ENCODE measurements around the gene DOK5. TPM values are rescaled to one million over a fixed set of nuclear protein-coding genes. Genes with fewer than 3 reads are reported as not detected.
A peak's percentile ranks its signal among the peaks of the same experiment; 100 is the strongest.

Gene DOK5
- total RNA-seq, 2 donors from 2014 or later, result 4.6 to 6.7 TPM

DNA sequence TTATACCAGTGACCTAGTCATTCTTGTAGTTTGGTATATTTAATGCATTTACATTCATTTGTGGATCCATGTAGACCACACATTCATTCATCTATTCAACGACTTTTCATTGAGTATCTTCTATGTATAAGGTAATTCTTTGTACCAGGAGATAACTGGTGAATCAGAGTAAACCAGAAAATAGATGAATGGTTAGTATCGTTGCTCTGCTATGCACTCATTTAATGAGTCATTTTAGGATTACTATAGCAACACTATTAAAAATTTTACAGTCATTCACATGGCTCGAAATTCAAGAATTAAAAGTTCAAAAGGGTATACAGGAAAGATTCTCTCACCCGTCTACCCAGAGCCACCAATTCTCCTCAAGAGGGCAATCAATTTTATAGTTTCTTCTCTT, 26.8 kb downstream of the DOK5 start:
- H3K4me3 Mint-ChIP-seq, result no peak overlapping the region
- TF ChIP-seq, protein P1, sequence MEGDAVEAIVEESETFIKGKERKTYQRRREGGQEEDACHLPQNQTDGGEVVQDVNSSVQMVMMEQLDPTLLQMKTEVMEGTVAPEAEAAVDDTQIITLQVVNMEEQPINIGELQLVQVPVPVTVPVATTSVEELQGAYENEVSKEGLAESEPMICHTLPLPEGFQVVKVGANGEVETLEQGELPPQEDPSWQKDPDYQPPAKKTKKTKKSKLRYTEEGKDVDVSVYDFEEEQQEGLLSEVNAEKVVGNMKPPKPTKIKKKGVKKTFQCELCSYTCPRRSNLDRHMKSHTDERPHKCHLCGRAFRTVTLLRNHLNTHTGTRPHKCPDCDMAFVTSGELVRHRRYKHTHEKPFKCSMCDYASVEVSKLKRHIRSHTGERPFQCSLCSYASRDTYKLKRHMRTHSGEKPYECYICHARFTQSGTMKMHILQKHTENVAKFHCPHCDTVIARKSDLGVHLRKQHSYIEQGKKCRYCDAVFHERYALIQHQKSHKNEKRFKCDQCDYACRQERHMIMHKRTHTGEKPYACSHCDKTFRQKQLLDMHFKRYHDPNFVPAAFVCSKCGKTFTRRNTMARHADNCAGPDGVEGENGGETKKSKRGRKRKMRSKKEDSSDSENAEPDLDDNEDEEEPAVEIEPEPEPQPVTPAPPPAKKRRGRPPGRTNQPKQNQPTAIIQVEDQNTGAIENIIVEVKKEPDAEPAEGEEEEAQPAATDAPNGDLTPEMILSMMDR (conservative IDR thresholded peaks at IDR 0.05), result no peak
- no peak overlapping the region for H3K27ac Mint-ChIP-seq
- H3K4me1 Mint-ChIP-seq, result no peaks in the 10 kb centered on the region
- H3K4me3 ChIP-seq (ENCODE audit: low read length), result no peak overlapping the region
- H3K36me3 Mint-ChIP-seq (ENCODE audit: low read depth), result no peaks in the 10 kb centered on the region
- no peaks in the 10 kb centered on the region for H3K27me3 Mint-ChIP-seq (ENCODE audit: insufficient read depth)
- H3K9me3 Mint-ChIP-seq, result no peaks in the 10 kb centered on the region
- no peaks in the 10 kb centered on the region for H3K4me1 ChIP-seq (ENCODE audit: control insufficient read depth, insufficient read depth, low read length)
- no peaks in the 10 kb centered on the region for H3K36me3 ChIP-seq (ENCODE audit: control insufficient read depth, insufficient read depth, low read length)
- 80 to 90% methylated on average over 1 to 3 of the region's 4 CpGs for WGBS, 2 experiments (ENCODE audit: insufficient coverage in 1 of 2, insufficient read length in 1 of 2)
- H3K9me3 ChIP-seq (ENCODE audit: control insufficient read depth, low read length), result no peaks in the 10 kb centered on the region
- no peak overlapping the region for H3K27ac ChIP-seq (ENCODE audit: low read depth, low read length)
- DNase-seq, result no peak
- H3K9ac ChIP-seq (ENCODE audit: extremely low read depth, low read length, poor library complexity, severe bottlenecking), result no peak overlapping the region
- H3K27me3 ChIP-seq (ENCODE audit: control insufficient read depth, insufficient read depth, low read length, poor library complexity, severe bottlenecking), result no peaks in the 10 kb centered on the region

DNA sequence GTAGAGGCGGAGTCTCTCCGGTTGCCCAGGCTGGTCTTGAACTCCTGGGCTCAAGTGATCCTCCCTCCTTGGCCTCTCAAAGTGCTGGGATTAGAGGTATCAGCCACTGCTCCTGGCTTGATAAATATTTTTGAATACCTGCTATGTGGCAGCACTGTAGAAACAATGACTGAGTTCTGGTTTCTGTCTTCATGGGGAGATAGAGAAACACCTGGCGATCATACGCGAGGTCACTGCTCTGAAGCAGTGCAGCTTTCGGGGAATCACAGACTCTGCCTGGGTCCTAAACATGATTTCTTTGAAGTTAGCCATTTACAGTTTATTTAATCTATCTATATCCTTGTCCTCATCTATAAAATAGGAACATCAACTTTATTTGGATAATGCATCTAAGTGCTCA, 31.2 kb downstream of the DOK5 start:
- TF ChIP-seq, protein P1 (conservative IDR thresholded peaks at IDR 0.05), result no peak
- H3K27me3 Mint-ChIP-seq (ENCODE audit: insufficient read depth), result no peaks in the 10 kb centered on the region
- H3K9ac ChIP-seq (ENCODE audit: extremely low read depth, low read length, poor library complexity, severe bottlenecking), result no peak overlapping the region
- no peak overlapping the region for H3K4me3 Mint-ChIP-seq
- no peaks in the 10 kb centered on the region for H3K36me3 ChIP-seq (ENCODE audit: control insufficient read depth, insufficient read depth, low read length)
- no peak overlapping the region for H3K27ac ChIP-seq (ENCODE audit: low read depth, low read length)
- DNase-seq, result no peak
- H3K4me3 ChIP-seq (ENCODE audit: low read length), result no peak overlapping the region
- H3K9me3 ChIP-seq (ENCODE audit: control insufficient read depth, low read length), result no peaks in the 10 kb centered on the region
- WGBS, 2 experiments (ENCODE audit: insufficient coverage in 1 of 2, insufficient read length in 1 of 2), result 93 to 96% methylated on average over 6 of the region's 6 CpGs
- H3K4me1 Mint-ChIP-seq, result peaks cover 5% of the 10 kb centered on the region
- H3K27me3 ChIP-seq (ENCODE audit: control insufficient read depth, insufficient read depth, low read length, poor library complexity, severe bottlenecking), result no peaks in the 10 kb centered on the region
- no peaks in the 10 kb centered on the region for H3K9me3 Mint-ChIP-seq
- no peaks in the 10 kb centered on the region for H3K4me1 ChIP-seq (ENCODE audit: control insufficient read depth, insufficient read depth, low read length)
- no peaks in the 10 kb centered on the region for H3K36me3 Mint-ChIP-seq (ENCODE audit: low read depth)
- no peak overlapping the region for H3K27ac Mint-ChIP-seq

DNA sequence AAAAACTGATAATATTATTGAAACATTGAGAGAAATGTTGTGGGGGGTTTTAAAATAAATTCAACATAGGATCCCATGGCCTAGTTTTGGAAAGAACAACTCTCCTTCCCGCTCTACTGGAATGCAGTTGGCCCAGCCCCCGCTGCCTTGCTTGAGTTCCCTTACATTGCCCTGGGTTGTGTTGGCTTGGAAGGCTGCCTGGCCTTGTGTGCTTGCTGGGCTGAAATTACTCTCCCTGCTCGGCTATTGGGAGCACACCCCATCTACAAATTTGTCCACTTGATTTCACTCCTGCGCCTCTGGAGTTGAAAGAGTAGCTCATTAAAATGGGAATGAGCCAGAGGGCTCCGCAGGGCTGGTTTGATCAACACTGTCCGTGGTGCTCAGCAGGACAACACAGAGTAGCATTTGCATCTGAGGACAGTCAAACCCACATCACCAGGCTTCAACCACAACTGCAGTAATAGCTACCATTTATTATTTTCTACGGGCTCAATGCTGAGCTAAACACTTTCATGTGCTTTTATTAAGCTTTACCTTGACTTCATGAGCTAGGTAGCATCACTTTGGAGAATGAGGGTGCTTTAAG, 35.2 kb downstream of the DOK5 start:
- H3K27ac Mint-ChIP-seq, result peak overlapping the region; percentile 21
- 60 to 65% methylated on average over 1 to 7 of the region's 7 CpGs for WGBS, 2 experiments (ENCODE audit: insufficient coverage in 1 of 2, insufficient read length in 1 of 2)
- H3K27me3 Mint-ChIP-seq (ENCODE audit: insufficient read depth), result no peaks in the 10 kb centered on the region
- no peak overlapping the region for H3K4me3 ChIP-seq (ENCODE audit: low read length)
- no peaks in the 10 kb centered on the region for H3K9me3 ChIP-seq (ENCODE audit: control insufficient read depth, low read length)
- H3K4me1 Mint-ChIP-seq, result peaks cover 5% of the 10 kb centered on the region
- DNase-seq, result peak; percentile 72
- H3K27ac ChIP-seq (ENCODE audit: low read depth, low read length), result no peak overlapping the region
- no peaks in the 10 kb centered on the region for H3K4me1 ChIP-seq (ENCODE audit: control insufficient read depth, insufficient read depth, low read length)
- peaks cover 2% of the 10 kb centered on the region for H3K9me3 Mint-ChIP-seq
- no peaks in the 10 kb centered on the region for H3K36me3 ChIP-seq (ENCODE audit: control insufficient read depth, insufficient read depth, low read length)
- H3K4me3 Mint-ChIP-seq, result no peak overlapping the region
- H3K9ac ChIP-seq (ENCODE audit: extremely low read depth, low read length, poor library complexity, severe bottlenecking), result no peak overlapping the region
- no peaks in the 10 kb centered on the region for H3K27me3 ChIP-seq (ENCODE audit: control insufficient read depth, insufficient read depth, low read length, poor library complexity, severe bottlenecking)
- H3K36me3 Mint-ChIP-seq (ENCODE audit: low read depth), result no peaks in the 10 kb centered on the region
- TF ChIP-seq, protein P1 (conservative IDR thresholded peaks at IDR 0.05), result no peak

Data from endodermal cell (in vitro differentiated cells).